Caco-2 (cell line): Measurements from ENCODE around the gene ZBTB32. TPM values are rescaled to one million over a fixed set of nuclear protein-coding genes. Genes with fewer than 3 reads are reported as not detected.

Experiments
- BruUV-seq: library from RNA; stranded (reverse); fragments of 400-500 nt; replicated peaks from 2 replicates; lab custom pipeline; 2021; lab: Mats Ljungman, UMichigan
- CTCF ChIA-PET: fragments of 300-600 bp; sonication (Branson Sonifier 250); formaldehyde crosslinking; loops from one replicate; lab custom pipeline; 2022; ENCODE audit warnings: antibody characterized with exemption; lab: Charles Lee
- POLR2A ChIA-PET: fragments of 300-600 bp; sonication (Branson Sonifier 250); formaldehyde crosslinking; loops from one replicate; lab custom pipeline; 2022; ENCODE audit warnings: antibody characterized with exemption; lab: Charles Lee
- DNase-seq, 2 experiments: peaks; one replicate each; pipeline versions ENCODE4 v3.0.0 to v3.0.0-alpha.2; 2020 to 2022
- H3K27me3 ChIP-seq: replicated peaks from 2 replicates; pipeline ENCODE4 v1.6.0; 2011; ENCODE audit warnings: low read length; ENCODE audit not compliant: control insufficient read depth, insufficient read depth
- H3K36me3 ChIP-seq: 2 replicates; pipeline ENCODE4 v1.5.1; 2011; ENCODE audit warnings: low read length; ENCODE audit not compliant: control insufficient read depth, insufficient read depth
- H3K4me1 ChIP-seq: fragments of 250-450 bp; sonication (Bioruptor Pico); 2 replicates; pipeline ENCODE4 v1.5.1; 2020; ENCODE audit warnings: mild to moderate bottlenecking
- H3K4me3 ChIP-seq: 2 replicates; pipeline ENCODE4 v1.5.1; 2011; ENCODE audit warnings: low read depth, mild to moderate bottlenecking, control low read depth, low read length
- H3K9me3 ChIP-seq: fragments of 250-450 bp; sonication (Bioruptor Pico); 2 replicates; pipeline ENCODE4 v1.5.1; 2020; ENCODE audit warnings: mild to moderate bottlenecking, moderate library complexity
- H3K27ac Mint-ChIP-seq: one replicate; pipeline ENCODE4 v1.8.0; 2022; ENCODE audit warnings: mixed read lengths; ENCODE audit not compliant: unreplicated experiment
- H3K27me3 Mint-ChIP-seq: one replicate; pipeline ENCODE4 v1.8.0; 2022; ENCODE audit warnings: mixed read lengths; ENCODE audit not compliant: insufficient read depth, unreplicated experiment
- H3K36me3 Mint-ChIP-seq: one replicate; pipeline ENCODE4 v1.8.0; 2022; ENCODE audit warnings: mild to moderate bottlenecking, mixed read lengths; ENCODE audit not compliant: insufficient read depth, unreplicated experiment
- H3K4me1 Mint-ChIP-seq: one replicate; pipeline ENCODE4 v1.8.0; 2022; ENCODE audit warnings: low read depth, mixed read lengths; ENCODE audit not compliant: unreplicated experiment
- H3K4me3 Mint-ChIP-seq: one replicate; pipeline ENCODE4 v1.8.0; 2022; ENCODE audit warnings: mild to moderate bottlenecking, moderate library complexity, mixed read lengths; ENCODE audit not compliant: unreplicated experiment
- H3K9me3 Mint-ChIP-seq: one replicate; pipeline ENCODE4 v1.8.0; 2022; ENCODE audit warnings: mixed read lengths; ENCODE audit not compliant: unreplicated experiment
- CTCF ChIP-seq, 2 experiments: fragments of 200-600 bp in 1 of 2; IDR thresholded peaks; 1 replicate in 1 of 2; 2 replicates in 1 of 2; pipeline versions ENCODE4 v1.5.1 to v1.8.0; 2011 to 2022; ENCODE audit warnings: antibody characterized with exemption in 1 of 2, control low read depth in 1 of 2, inconsistent platforms in 1 of 2, low read depth in 1 of 2, low read length in 1 of 2, mild to moderate bottlenecking in 1 of 2, moderate library complexity in 1 of 2; ENCODE audit not compliant: insufficient read depth in 1 of 2, severe bottlenecking in 1 of 2, unreplicated experiment in 1 of 2
- intact Hi-C: fragments of 100-400 bp; cut with micrococcal nuclease; formaldehyde crosslinking; loops from one replicate; pipeline ENCODE4 v1.10.0; 2022; ENCODE audit not compliant: unreplicated experiment
- total RNA-seq: library from RNA; stranded (reverse); gene quantifications from 2 replicates; pipeline ENCODE4 v1.2.3, GENCODE V29; 2022

The ZBTB32 gene
- total RNA-seq, 1 experiment from 2014 or later, result not detected

- Mint-ChIP-seq H3K36me3 (peaks cover 85% of the 10 kb centered on the region), H3K4me1 (no peaks in the 10 kb centered on the region), H3K27me3 (no peaks in the 10 kb centered on the region), H3K4me3 (no peak overlapping the region), H3K27ac (no peak overlapping the region), H3K9me3 (no peaks in the 10 kb centered on the region)
- intact Hi-C loops, result no loop called here
- Histone ChIP-seq H3K9me3 (no peaks in the 10 kb centered on the region), H3K4me3 (no peak overlapping the region), H3K4me1 (no peaks in the 10 kb centered on the region), H3K27me3 (no peaks in the 10 kb centered on the region), H3K36me3 (peaks cover 6% of the 10 kb centered on the region)
- no peak for DNase-seq
- CTCF ChIA-PET, result interaction anchor here (1.6 kb wide), 1 partner anchor 8 kb away, joined by 7 read pairs; no protein-coding TSS in a partner anchor
- no peak for TF ChIP-seq CTCF (IDR thresholded peaks at IDR 0.05; ENCODE audit: insufficient read depth in 1 of 2, low read depth in 1 of 2, low read length in 1 of 2, severe bottlenecking in 1 of 2, unreplicated experiment in 1 of 2)
- no TSS peak for BruUV-seq
- POLR2A ChIA-PET, result no interaction called here
Measured at GRCh38 chr19:35729021-35729420, 24.7 kb downstream of the ZBTB32 start.

- BruUV-seq, result no TSS peak
- Histone ChIP-seq H3K27me3 (no peaks in the 10 kb centered on the region), H3K36me3 (peaks cover 10% of the 10 kb centered on the region), H3K4me1 (no peaks in the 10 kb centered on the region), H3K9me3 (no peaks in the 10 kb centered on the region), H3K4me3 (no peak overlapping the region)
- ChIA-PET CTCF (no interaction called here), POLR2A (interaction anchor here (1.7 kb wide), 1 partner anchor 11 kb away, joined by 7 read pairs; no protein-coding TSS in a partner anchor)
- intact Hi-C loops, result no loop called here
- Mint-ChIP-seq H3K9me3 (no peaks in the 10 kb centered on the region), H3K27me3 (no peaks in the 10 kb centered on the region), H3K27ac (no peak overlapping the region), H3K36me3 (peaks cover 87% of the 10 kb centered on the region), H3K4me3 (no peak overlapping the region), H3K4me1 (no peaks in the 10 kb centered on the region)
- TF ChIP-seq CTCF (IDR thresholded peaks at IDR 0.05; ENCODE audit: insufficient read depth in 1 of 2, low read depth in 1 of 2, low read length in 1 of 2, severe bottlenecking in 1 of 2, unreplicated experiment in 1 of 2), result no peak
- DNase-seq, result no peak
Measured at GRCh38 chr19:35729763-35730162, 25.4 kb downstream of the ZBTB32 start.

GRCh38 chr19:35730326-35730725, 26.0 kb downstream of the ZBTB32 start:
- ChIA-PET POLR2A (interaction anchor here (1.7 kb wide), 1 partner anchor 10 kb away, joined by 7 read pairs; no protein-coding TSS in a partner anchor), CTCF (no interaction called here)
- H3K27ac Mint-ChIP-seq, result no peak overlapping the region
- H3K4me1 Mint-ChIP-seq, result no peaks in the 10 kb centered on the region
- Histone ChIP-seq H3K4me1 (no peaks in the 10 kb centered on the region), H3K4me3 (no peak overlapping the region), H3K9me3 (no peaks in the 10 kb centered on the region), H3K27me3 (no peaks in the 10 kb centered on the region), H3K36me3 (peaks cover 10% of the 10 kb centered on the region)
- peaks cover 86% of the 10 kb centered on the region for H3K36me3 Mint-ChIP-seq
- TF ChIP-seq CTCF (IDR thresholded peaks at IDR 0.05; ENCODE audit: insufficient read depth in 1 of 2, low read depth in 1 of 2, low read length in 1 of 2, severe bottlenecking in 1 of 2, unreplicated experiment in 1 of 2), result no peak
- no peak for DNase-seq
- intact Hi-C loops, result no loop called here
- H3K9me3 Mint-ChIP-seq, result no peaks in the 10 kb centered on the region
- no peak overlapping the region for H3K4me3 Mint-ChIP-seq
- BruUV-seq, result no TSS peak
- H3K27me3 Mint-ChIP-seq, result no peaks in the 10 kb centered on the region
